ENCODE results near the gene CINP. TPM values are rescaled to one million over a fixed set of nuclear protein-coding genes. Genes with fewer than 3 reads are reported as not detected.

Gene CINP
- 41.8 and 58.8 TPM in 2 replicates for total RNA-seq

DNA sequence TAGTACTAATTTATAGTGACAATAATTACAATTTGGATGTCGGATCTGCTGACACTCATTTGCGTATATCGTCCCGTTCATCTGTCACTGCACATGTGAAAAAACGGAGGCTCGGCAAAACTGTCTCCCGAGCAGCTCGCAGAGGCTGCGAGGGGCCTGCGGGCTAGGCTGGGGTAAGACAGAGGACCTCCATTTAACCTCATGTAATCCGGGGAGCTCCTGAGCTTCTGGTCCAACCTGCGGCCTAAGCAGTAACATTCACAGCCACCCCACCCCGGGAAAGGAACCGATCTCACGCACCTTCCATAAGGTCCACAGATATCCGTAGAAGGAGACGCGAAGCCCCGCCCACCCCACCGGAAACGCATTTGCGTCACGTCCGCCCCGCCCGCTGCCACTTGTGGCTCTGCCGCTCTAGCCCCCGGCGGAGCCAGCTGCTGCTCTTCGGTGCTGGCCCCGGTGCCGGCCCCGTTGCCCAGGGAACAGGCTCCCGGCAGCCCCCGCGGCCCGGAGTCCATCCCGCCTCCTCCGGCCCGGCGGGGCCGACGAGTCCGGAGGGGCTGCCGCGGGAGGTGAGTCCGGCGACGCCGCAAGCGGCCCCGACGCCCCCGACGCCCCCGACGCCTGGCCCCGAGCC, at the start of gene CINP, which contains the start of gene TECPR2:
TSS of gene CINP (minus strand) at position 346 of the 637 bp plus-strand sequence. CDS start at position 307, 39 bp downstream.
TSS of gene TECPR2 (plus strand) at position 397 of the 637 bp plus-strand sequence. CDS start 13,781 bp downstream, outside the sequence.

DNA sequence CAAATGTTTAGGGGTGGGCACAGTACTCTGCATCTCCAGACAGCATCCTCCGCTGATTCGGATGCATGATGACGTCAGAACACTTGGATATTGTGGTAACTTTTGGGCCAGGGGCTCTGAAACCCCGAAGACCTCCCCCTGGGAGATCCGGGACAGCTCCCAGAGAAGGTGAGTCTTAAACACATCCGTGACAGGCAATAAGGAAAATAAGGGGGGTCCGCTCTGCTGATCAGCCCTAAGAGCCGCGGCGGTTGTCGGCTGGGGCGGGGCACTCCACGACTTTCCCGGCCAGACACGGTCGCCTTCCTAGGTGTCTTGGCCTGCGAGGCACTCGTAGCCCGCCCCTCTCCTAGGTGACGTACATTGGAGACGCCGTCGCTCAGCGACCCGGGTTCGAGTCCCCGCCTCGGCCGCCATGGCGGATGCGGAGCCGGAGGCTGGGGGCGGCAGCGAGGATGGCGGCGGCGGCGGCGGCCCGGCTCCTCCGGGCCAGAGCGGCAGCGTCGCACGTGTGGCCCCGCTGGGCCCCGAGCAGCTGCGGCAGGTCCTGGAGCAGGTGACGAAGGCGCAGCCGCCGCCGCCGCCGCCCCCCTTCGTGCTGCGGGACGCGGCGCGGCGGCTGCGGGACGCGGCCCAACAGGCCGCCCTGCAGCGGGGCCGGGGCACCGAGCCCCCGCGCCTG, 43.2 kb downstream of the CINP start, which contains the start of gene ZNF839:
TSS of gene ZNF839 (plus strand) at position 396 of the 682 bp plus-strand sequence. CDS start at position 416, 20 bp downstream.

DNA sequence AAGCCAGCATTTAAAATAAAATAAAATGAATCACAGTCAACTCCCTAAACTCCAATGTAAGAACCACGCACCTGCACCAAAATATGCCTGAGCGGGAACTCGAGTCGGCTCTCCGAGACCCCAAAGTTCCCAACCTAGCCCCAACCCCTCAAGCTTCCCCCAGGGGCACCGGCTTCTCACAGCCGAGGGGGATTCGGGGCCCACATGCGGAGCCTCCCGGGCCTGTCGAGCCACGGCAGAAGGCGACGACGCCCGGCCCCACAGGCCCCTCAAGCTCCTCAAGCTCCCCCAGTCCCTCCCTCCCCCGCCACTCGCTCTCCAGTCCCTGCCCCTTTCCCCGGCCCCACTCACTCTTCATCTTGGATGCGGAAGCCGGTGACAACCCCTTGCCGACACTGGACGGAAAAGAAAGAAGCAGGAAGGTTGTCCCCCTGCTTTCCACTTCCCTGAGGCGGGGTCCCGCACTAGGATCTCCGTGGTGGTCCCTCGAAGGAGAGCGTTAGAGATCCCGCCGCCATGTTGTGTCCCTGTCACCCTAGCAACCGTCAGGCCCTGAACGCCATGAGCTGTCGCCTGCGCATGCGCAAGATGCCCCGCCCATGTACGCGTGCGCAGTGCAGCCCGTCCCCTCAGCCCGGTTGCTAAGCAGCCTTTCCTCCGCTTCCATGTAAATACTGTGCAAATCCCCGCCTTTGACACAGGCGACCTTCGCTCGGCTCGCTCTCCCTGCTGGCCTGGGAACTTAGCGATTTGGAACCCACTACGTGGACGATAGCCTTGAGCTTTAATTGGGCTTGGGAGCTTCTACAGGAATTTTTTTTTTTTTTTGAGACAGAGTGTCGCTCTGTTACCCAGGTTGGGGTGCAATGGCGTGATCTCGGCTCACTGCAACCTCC, 57.8 kb downstream of the CINP start, which contains the start of gene MOK:
TSS of gene MOK (minus strand) at position 554 of the 896 bp plus-strand sequence. CDS start at position 358, 196 bp downstream.

Other genes starting within 250 kb of the CINP start
- 11.6 and 27.5 TPM in 2 replicates for gene WDR20, start 223.0 kb downstream of the CINP start, total RNA-seq
- 11.8 and 21.6 TPM in 2 replicates for gene MOK, start 57.7 kb downstream of the CINP start, total RNA-seq
- 8.8 and 10.9 TPM in 2 replicates for gene ZNF839, start 43.1 kb downstream of the CINP start, total RNA-seq
- 16.6 and 21.5 TPM in 2 replicates for gene TECPR2, start 51 bp upstream of the CINP start, total RNA-seq
- 12.0 and 34.5 TPM in 2 replicates for gene ANKRD9, start 146.9 kb upstream of the CINP start, total RNA-seq
- 17.9 and 20.8 TPM in 2 replicates for gene RCOR1, start 229.8 kb upstream of the CINP start, total RNA-seq